IPS DF 4.7 (cell line): ENCODE results near the gene PCDH11Y.
"Not testable (repeated sequence)": the region's sequence is repeated elsewhere in the genome, so short reads cannot be mapped to it uniquely, and the experiment has no call there.

ENCODE experiments used
- DNase-seq: peaks from one replicate; pipeline ENCODE4 v3.0.0-alpha.2; 2013; ENCODE audit warnings: low spot score; ENCODE audit errors: extremely low read depth

Gene PCDH11Y, protein sequence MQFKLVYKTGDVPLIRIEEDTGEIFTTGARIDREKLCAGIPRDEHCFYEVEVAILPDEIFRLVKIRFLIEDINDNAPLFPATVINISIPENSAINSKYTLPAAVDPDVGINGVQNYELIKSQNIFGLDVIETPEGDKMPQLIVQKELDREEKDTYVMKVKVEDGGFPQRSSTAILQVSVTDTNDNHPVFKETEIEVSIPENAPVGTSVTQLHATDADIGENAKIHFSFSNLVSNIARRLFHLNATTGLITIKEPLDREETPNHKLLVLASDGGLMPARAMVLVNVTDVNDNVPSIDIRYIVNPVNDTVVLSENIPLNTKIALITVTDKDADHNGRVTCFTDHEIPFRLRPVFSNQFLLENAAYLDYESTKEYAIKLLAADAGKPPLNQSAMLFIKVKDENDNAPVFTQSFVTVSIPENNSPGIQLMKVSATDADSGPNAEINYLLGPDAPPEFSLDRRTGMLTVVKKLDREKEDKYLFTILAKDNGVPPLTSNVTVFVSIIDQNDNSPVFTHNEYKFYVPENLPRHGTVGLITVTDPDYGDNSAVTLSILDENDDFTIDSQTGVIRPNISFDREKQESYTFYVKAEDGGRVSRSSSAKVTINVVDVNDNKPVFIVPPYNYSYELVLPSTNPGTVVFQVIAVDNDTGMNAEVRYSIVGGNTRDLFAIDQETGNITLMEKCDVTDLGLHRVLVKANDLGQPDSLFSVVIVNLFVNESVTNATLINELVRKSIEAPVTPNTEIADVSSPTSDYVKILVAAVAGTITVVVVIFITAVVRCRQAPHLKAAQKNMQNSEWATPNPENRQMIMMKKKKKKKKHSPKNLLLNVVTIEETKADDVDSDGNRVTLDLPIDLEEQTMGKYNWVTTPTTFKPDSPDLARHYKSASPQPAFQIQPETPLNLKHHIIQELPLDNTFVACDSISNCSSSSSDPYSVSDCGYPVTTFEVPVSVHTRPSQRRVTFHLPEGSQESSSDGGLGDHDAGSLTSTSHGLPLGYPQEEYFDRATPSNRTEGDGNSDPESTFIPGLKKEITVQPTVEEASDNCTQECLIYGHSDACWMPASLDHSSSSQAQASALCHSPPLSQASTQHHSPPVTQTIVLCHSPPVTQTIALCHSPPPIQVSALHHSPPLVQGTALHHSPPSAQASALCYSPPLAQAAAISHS (N-terminal part only)

GRCh38 chrY:5000057-5000456, at the start of gene PCDH11Y:
Gene PCDH11Y (plus strand): TSS chrY:5000296. CDS start chrY:5057100, 56,804 bp downstream.
- DNase-seq: not testable (repeated sequence)

GRCh38 chrY:4967894-4968293, 32.2 kb upstream of the PCDH11Y start:
- not testable (repeated sequence) for DNase-seq

GRCh38 chrY:4991743-4992400, 8.2 kb upstream of the PCDH11Y start:
- not testable (repeated sequence) for DNase-seq

DNA sequence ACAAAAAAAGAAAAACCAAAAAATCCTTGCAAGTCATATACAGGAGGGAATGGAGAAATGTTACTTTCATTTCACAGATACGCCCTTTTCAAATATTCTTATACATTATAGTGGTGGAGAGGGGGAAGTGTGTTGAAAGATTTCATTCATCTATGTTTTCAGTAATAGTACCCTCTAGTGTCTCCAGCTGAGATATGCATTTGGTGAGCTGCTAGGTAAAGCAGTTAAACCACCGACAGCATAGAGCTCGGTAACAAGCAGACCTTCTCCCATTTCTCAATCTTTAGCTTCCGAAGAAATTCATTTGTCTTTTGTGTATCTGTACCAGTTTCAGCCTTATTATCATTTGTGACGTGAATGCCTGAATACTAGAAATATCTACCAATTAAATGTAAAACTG, 5.2 kb upstream of the PCDH11Y start:
- not testable (repeated sequence) for DNase-seq

- DNase-seq: not testable (repeated sequence)
These were observed 2.5 kb downstream of the PCDH11Y start for GRCh38 chrY:5002476-5003184.

- not testable (repeated sequence) for DNase-seq
These were observed 39.0 kb downstream of the PCDH11Y start for GRCh38 chrY:5038972-5039523.

DNA sequence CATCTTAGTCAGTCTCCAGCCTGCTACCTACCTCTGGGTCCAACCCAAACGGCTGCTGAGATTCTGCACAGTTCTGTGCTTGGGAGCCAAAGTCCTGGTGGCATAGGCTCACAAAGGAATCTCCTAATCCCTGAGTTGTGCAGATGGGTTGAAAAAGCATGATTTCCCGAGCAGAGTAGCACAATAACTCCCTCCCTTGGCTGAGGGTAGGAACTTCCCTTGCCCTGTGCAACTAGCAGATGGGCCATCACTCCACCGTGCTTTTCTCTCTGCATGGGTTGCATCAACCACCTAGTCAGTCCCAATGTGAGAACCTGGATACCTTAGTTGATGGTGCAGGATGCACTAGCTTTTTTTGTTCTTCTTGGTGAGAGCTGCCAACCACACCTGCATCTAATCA, 82.9 kb downstream of the PCDH11Y start:
- peak; percentile 3 for DNase-seq

- DNase-seq: not testable (repeated sequence)
These were observed 182.9 kb downstream of the PCDH11Y start for GRCh38 chrY:5182998-5183397.

DNA sequence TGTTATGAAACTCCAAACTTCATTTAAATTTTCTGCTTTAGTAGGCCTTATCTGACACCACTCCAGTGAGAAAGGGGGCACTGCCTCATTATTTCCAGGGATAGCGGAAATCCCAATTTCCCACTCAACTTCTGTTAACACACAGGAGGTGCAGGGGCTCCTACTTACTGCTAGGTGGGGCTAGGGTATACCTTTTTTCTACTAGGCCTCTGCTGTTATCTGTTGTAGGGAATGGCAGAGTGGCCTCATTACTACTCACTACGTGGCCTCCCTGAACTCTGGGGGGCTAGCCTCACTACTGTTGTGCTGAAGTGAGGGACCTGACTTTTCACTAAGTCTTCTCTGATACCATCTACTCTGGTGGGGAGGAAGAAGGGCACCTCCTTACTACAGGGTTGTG, 215.0 kb downstream of the PCDH11Y start:
- not testable (repeated sequence) for DNase-seq

DNA sequence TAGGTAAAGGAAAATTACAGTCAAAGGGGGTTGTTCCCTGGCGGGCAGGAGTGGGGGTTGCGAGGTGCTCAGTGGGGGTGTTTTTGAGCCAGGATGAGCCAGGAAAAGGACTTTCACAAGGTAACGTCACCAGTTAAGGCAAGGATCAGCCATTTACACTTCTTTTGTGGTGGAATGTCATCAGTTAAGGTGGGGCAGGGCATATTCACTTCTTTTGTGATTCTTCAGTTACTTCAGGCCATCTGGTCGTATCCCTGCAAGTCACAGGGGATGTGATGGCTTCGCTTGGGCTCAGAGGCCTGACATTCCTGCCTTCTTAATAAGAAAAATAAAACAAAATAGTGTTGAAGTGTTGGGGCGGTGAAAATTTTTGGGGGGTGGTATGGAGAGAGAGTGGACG, 324.8 kb downstream of the PCDH11Y start:
- not testable (repeated sequence) for DNase-seq

GRCh38 chrY:5342220-5342619, 342.1 kb downstream of the PCDH11Y start:
- DNase-seq: not testable (repeated sequence)

- DNase-seq: not testable (repeated sequence)
These were observed 543.6 kb downstream of the PCDH11Y start for GRCh38 chrY:5543705-5544104.

- not testable (repeated sequence) for DNase-seq
These were observed 638.5 kb downstream of the PCDH11Y start for GRCh38 chrY:5638589-5638988.

DNA sequence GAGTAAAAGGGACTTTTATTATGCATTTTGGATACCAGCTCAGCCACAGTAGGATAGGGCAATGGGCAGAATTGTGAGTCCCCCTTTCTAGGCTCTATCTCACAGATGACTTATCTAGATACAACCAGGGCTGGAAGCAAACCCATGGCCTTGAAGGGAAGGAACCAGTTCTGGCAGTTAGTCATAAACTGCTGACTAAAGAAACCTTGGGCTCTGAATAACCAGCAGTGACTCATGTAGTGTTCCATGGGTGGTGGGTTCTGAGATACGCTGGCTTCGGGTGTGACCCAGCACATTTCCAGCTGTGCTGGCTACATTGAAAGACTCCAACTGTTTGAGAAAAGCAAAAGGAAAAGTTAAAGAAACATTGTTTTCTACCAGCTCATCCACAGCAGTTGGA, 679.2 kb downstream of the PCDH11Y start:
- DNase-seq: not testable (repeated sequence)

DNA sequence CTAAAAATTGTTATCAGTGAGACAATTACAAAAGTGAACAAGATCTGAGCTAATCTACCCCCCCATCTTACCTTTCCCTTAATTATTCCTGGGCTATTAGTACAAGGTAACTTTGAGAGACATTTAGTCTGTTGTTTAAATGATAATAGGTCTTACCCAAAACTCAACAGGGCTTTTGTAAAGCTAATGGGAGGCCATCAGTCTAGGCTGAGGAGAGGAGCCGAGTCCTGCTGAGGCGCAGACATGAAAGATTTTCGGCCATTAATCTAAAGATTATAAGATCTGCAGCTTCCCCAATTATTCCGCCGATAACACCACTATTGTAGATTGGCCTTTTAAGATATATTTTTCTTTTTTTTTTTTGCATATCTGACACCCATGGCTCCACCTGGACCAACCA, 708.6 kb downstream of the PCDH11Y start:
- not testable (repeated sequence) for DNase-seq

DNA sequence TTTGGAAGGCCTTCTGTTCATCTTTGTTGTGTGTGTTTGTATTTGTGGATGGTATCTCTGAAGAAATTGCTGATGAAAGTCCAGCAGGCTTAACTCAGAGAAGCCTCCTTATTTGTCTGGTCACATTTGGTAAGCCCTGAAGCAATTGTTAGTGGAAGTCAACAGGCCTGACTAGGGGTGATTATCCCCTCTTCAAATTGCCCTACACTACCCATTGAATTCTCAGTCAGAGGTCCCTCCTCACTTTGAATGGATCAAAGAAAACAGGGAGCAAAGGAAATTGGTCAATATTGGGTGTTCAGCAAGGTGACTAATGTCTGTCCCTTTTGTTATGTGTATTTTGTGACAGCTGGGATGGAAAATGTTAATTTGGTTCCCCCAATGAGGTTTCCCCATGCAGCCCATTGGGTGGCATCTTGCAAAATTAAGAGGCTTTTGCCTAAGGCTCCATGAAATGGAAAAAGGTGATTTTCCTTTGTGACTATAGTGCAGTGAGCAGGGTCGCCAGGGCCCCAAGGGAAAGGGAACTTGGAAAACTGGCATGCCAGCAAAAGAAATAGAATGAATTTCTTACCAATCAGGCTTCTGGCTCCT, 709.8 kb downstream of the PCDH11Y start:
- not testable (repeated sequence) for DNase-seq

GRCh38 chrY:5761403-5761802, 761.3 kb downstream of the PCDH11Y start:
- not testable (repeated sequence) for DNase-seq

DNA sequence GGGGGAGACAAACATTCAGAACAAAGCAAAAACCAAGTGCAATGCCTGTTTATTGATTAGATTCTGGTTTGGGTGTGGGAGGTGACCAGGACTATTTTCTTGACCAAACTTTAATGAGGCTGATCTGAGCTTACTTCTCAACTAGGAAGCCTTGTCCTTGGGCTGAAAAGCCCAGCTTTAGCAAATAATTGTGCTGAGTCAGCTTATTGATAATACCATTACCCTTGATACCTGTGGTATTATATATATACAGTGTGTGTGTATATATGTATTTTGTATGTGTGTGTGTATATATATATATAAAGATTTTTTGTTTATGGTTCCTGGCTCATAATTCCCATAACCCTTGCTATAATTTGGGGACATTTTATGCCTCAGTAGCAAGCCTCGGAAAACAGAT, 776.4 kb downstream of the PCDH11Y start:
- DNase-seq: not testable (repeated sequence)
